Adrenal gland (tissue), 12 donors: ENCODE results near the gene VSIG4. TPM values are rescaled to one million over a fixed set of nuclear protein-coding genes. Genes with fewer than 3 reads are reported as not detected.

Source experiments
- DNase-seq, 7 donors: peaks; one replicate each; pipeline ENCODE4 v3.0.0-alpha.2; 2019 to 2020
- H3K27ac ChIP-seq, 5 donors: fragments of 200-600 bp; sonication (generic) in 4 of 5; 1 replicate in 3 of 5; 2 replicates in 2 of 5; pipeline versions ENCODE4 v1.5.1 to v1.8.0; 2016 to 2020; ENCODE audit warnings: mild to moderate bottlenecking in 1 of 5
- H3K27me3 ChIP-seq: fragments of 200-600 bp; 2 replicates; pipeline ENCODE4 v1.8.0; 2021
- H3K36me3 ChIP-seq, 2 donors: fragments of 200-600 bp; replicated peaks in 1 of 2; 1 replicate in 1 of 2; 2 replicates in 1 of 2; pipeline versions ENCODE4 v1.5.1 to v1.8.0; 2018 to 2022
- H3K4me1 ChIP-seq, 2 donors: fragments of 200-600 bp; replicated peaks in 1 of 2; 1 replicate in 1 of 2; 2 replicates in 1 of 2; pipeline versions ENCODE4 v1.5.1 to v1.8.0; 2018 to 2021
- H3K4me3 ChIP-seq, 4 donors: fragments of 200-600 bp; sonication (generic) in 3 of 4; one replicate each; pipeline ENCODE4 v1.5.1; 2016 to 2018
- H3K9me3 ChIP-seq, 3 donors: fragments of 200-600 bp; sonication (generic) in 1 of 3; replicated peaks in 1 of 3; 1 replicate in 2 of 3; 2 replicates in 1 of 3; pipeline versions ENCODE4 v1.5.1 to v1.8.0; 2016 to 2021
- CTCF ChIP-seq, 6 experiments: fragments of 450-650 bp in 4 of 6; fragments of 200-600 bp in 2 of 6; sonication (generic) in 1 of 6; IDR thresholded peaks; 1 replicate in 5 of 6; 2 replicates in 1 of 6; pipeline versions ENCODE4 v1.5.1 to v1.8.0; 2016 to 2021; ENCODE audit warnings: antibody characterized with exemption in 6 of 6, mild to moderate bottlenecking in 2 of 6, moderate library complexity in 1 of 6
- POLR2A ChIP-seq, 2 donors: fragments of 450-650 bp; IDR thresholded peaks; one replicate each; pipeline ENCODE4 v1.6.1; 2017; ENCODE audit warnings: antibody characterized with exemption in 2 of 2, mild to moderate bottlenecking in 2 of 2, moderate library complexity in 1 of 2
- WGBS, 4 donors: extraction: QIAGEN DNeasy Blood & Tissue Kit in 2 of 4; methylation state at CpG; one replicate each; pipeline versions ENCODE4 v1.1.5 to v1.1.7; 2013 to 2017; 5-methylcytosine and 5-hydroxymethylcytosine counted together
- intact Hi-C, 2 donors: fragments of 100-400 bp; cut with DNase I; formaldehyde crosslinking; loops; one replicate each; pipeline versions ENCODE4 v1.14.1 to v1.15.0; 2022 to 2023
- polyA plus RNA-seq, 3 donors: library from polyadenylated mRNA; stranded (reverse); fragments of 200-250 nt in 2 of 3; fragments of 350-450 nt in 1 of 3; fragmentation: Illumina TruSeq in 1 of 3; extraction: RNeasy Lipid Tissue Mini Kit (QIAGEN cat#74804) in 1 of 3; gene quantifications; one replicate each; pipeline ENCODE4 v1.2.3, GENCODE V29; 2013 to 2014
- total RNA-seq, 9 donors: library from RNA; depleted of rRNA in 4 of 9; stranded (reverse); fragments of >200 nt in 4 of 9; fragments of 120-200 nt in 1 of 9; fragmentation: NEBNext Ultra II Directional in 1 of 9; extraction: Animal tissue kit (Norgen Biotek cat#: 25700) in 1 of 9; gene quantifications; one replicate each; pipeline versions ENCODE4 v1.1.0 to v1.2.4, GENCODE V29; 2013 to 2023
- donor health status: healthy with polysubstance abuse.
- donor health status: Bipolar disorder and iron deficiency.
- donor health status: DM: yes; HTN: yes; CAD: no.
- donor health status: DM: no; HTN: no; CAD: no.
- donor health status: DM: no; HTN: no; CAD: no.
- donor health status: DM: yes; HTN: yes; CAD: no.

VSIG4 gene
- total and polyA plus RNA-seq, 12 donors: 9.9 to 609 (median 163) TPM

GRCh38 chrX:66036231-66036630 is 3.6 kb downstream of the VSIG4 start:
- TF ChIP-seq POLR2A (IDR thresholded peaks at IDR 0.05) (no peak), CTCF (IDR thresholded peaks at IDR 0.05) (no peak)
- no peaks in the 10 kb centered on the region for H3K36me3 ChIP-seq
- no peaks in the 10 kb centered on the region for H3K4me1 ChIP-seq
- 83 to 94% (median 89%) methylated on average over 1 of the region's 1 CpG for WGBS, 4 donors
- no peak overlapping the region for H3K27ac ChIP-seq
- no peak overlapping the region for H3K4me3 ChIP-seq
- no peaks in the 10 kb centered on the region for H3K9me3 ChIP-seq
- DNase-seq: no peak
- peaks cover 7% of the 10 kb centered on the region for H3K27me3 ChIP-seq
- intact Hi-C loops: no loop called here

- intact Hi-C loops: no loop called here
- H3K4me1 ChIP-seq: no peaks in the 10 kb centered on the region
- DNase-seq: no peak
- no peaks in the 10 kb centered on the region for H3K9me3 ChIP-seq
- TF ChIP-seq CTCF (IDR thresholded peaks at IDR 0.05) (no peak), POLR2A (IDR thresholded peaks at IDR 0.05) (no peak)
- H3K27me3 ChIP-seq: peaks cover 11% of the 10 kb centered on the region
- H3K4me3 ChIP-seq: no peak overlapping the region
- no peaks in the 10 kb centered on the region for H3K36me3 ChIP-seq
- H3K27ac ChIP-seq: no peak overlapping the region
Measured at GRCh38 chrX:66035667-66036066, 4.2 kb downstream of the VSIG4 start.

- no peaks in the 10 kb centered on the region for H3K9me3 ChIP-seq
- 32 to 50% (median 38%) methylated on average over 7 of the region's 7 CpGs for WGBS, 4 donors
- H3K27ac ChIP-seq: no peak overlapping the region
- no peak for TF ChIP-seq POLR2A (IDR thresholded peaks at IDR 0.05)
- peak; percentile 16 to 55 (median 36) for TF ChIP-seq CTCF (IDR thresholded peaks at IDR 0.05)
- peaks cover 35% of the 10 kb centered on the region for H3K27me3 ChIP-seq
- H3K36me3 ChIP-seq: no peaks in the 10 kb centered on the region
- DNase-seq: peak in 2 of 7 donors; percentile 10 to 38
- no peak overlapping the region for H3K4me3 ChIP-seq
- intact Hi-C loops: no loop called here
- H3K4me1 ChIP-seq: no peaks in the 10 kb centered on the region
Measured at GRCh38 chrX:66030505-66031317, 9.2 kb downstream of the VSIG4 start.

- intact Hi-C loops: no loop called here
- no peaks in the 10 kb centered on the region for H3K9me3 ChIP-seq
- 53 to 65% (median 64%) methylated on average over 2 of the region's 2 CpGs for WGBS, 4 donors
Measured at GRCh38 chrX:66028936-66029335, 10.9 kb downstream of the VSIG4 start.

More at GRCh38 chrX:66028936-66029335, 10.9 kb downstream of the VSIG4 start:
- H3K36me3 ChIP-seq: no peaks in the 10 kb centered on the region
- DNase-seq: no peak
- H3K27me3 ChIP-seq: peaks cover 32% of the 10 kb centered on the region
- no peaks in the 10 kb centered on the region for H3K4me1 ChIP-seq
- no peak overlapping the region for H3K4me3 ChIP-seq
- no peak overlapping the region for H3K27ac ChIP-seq
- TF ChIP-seq CTCF (IDR thresholded peaks at IDR 0.05) (no peak), POLR2A (IDR thresholded peaks at IDR 0.05) (no peak)
